Left ventricle myocardium inferior (tissue), 1 donor: ENCODE data around the gene PIGU. TPM values are rescaled to one million over a fixed set of nuclear protein-coding genes. Genes with fewer than 3 reads are reported as not detected.

Experiments used
- DNase-seq: peaks from one replicate; pipeline ENCODE4 v3.0.0-alpha.2; 2020
- H3K27ac ChIP-seq: fragments of 200-600 bp; replicated peaks from 2 replicates; pipeline ENCODE4 v1.8.0; 2021
- H3K27me3 ChIP-seq: fragments of 200-600 bp; 2 replicates; pipeline ENCODE4 v1.8.0; 2021; ENCODE audit warnings: low read depth
- H3K36me3 ChIP-seq: fragments of 200-600 bp; 2 replicates; pipeline ENCODE4 v1.8.0; 2021
- H3K4me1 ChIP-seq: fragments of 200-600 bp; 2 replicates; pipeline ENCODE4 v1.8.0; 2021
- H3K4me3 ChIP-seq: fragments of 200-600 bp; 2 replicates; pipeline ENCODE4 v1.8.0; 2021; ENCODE audit warnings: mild to moderate bottlenecking, moderate library complexity
- H3K9me3 ChIP-seq: fragments of 200-600 bp; replicated peaks from 2 replicates; pipeline ENCODE4 v1.8.0; 2021
- CTCF ChIP-seq: fragments of 200-600 bp; IDR thresholded peaks from 2 replicates; pipeline ENCODE4 v1.8.0; 2021; ENCODE audit warnings: antibody characterized with exemption, mild to moderate bottlenecking, borderline replicate concordance
- intact Hi-C: fragments of 100-400 bp; cut with micrococcal nuclease; formaldehyde crosslinking; loops from one replicate; pipeline ENCODE4 v1.11.0; 2022
- total RNA-seq: library from RNA; stranded (reverse); fragmentation: NEBNext Ultra II Directional; extraction: Animal tissue kit (Norgen Biotek cat#: 25700); gene quantifications from one replicate; pipeline ENCODE4 v1.2.1, GENCODE V29; 2021
- donor health status: DM: no; HTN: yes; CAD: no; lungs with severe emphysema.

The PIGU gene
- total RNA-seq, 1 donor from 2014 or later = 13.7 TPM

- no peak for DNase-seq
- TF ChIP-seq CTCF = no peak
- peaks cover 5% of the 10 kb centered on the region for H3K36me3 ChIP-seq
Measured at GRCh38 chr20:34654207-34654744, 22.6 kb downstream of the PIGU start.

GRCh38 chr20:34651200-34651599 lies 25.7 kb downstream of the PIGU start:
- no peak for DNase-seq
- no peak overlapping the region for H3K4me3 ChIP-seq
- no peaks in the 10 kb centered on the region for H3K27me3 ChIP-seq
- H3K4me1 ChIP-seq = no peaks in the 10 kb centered on the region
- H3K27ac ChIP-seq = no peak overlapping the region
- H3K36me3 ChIP-seq = peaks cover 5% of the 10 kb centered on the region
- TF ChIP-seq CTCF = no peak
- no peaks in the 10 kb centered on the region for H3K9me3 ChIP-seq
- intact Hi-C loops = no loop called here

More at GRCh38 chr20:34654207-34654744, 22.6 kb downstream of the PIGU start:
- Histone ChIP-seq H3K9me3 (no peaks in the 10 kb centered on the region), H3K4me1 (no peaks in the 10 kb centered on the region), H3K4me3 (no peak overlapping the region), H3K27me3 (no peaks in the 10 kb centered on the region), H3K27ac (no peak overlapping the region)
- intact Hi-C loops = no loop called here

GRCh38 chr20:34647737-34648136 lies 29.2 kb downstream of the PIGU start:
- no peaks in the 10 kb centered on the region for H3K27me3 ChIP-seq
- H3K4me1 ChIP-seq = no peaks in the 10 kb centered on the region
- no peak for TF ChIP-seq CTCF
- no peak overlapping the region for H3K27ac ChIP-seq
- H3K36me3 ChIP-seq = peaks cover 13% of the 10 kb centered on the region
- H3K9me3 ChIP-seq = no peaks in the 10 kb centered on the region
- H3K4me3 ChIP-seq = no peak overlapping the region
- intact Hi-C loops = no loop called here
- no peak for DNase-seq

- DNase-seq = no peak
- intact Hi-C loops = no loop called here
- no peak for TF ChIP-seq CTCF
- no peak overlapping the region for H3K4me3 ChIP-seq
- H3K9me3 ChIP-seq = no peaks in the 10 kb centered on the region
- peaks cover 13% of the 10 kb centered on the region for H3K36me3 ChIP-seq
- no peaks in the 10 kb centered on the region for H3K4me1 ChIP-seq
- no peak overlapping the region for H3K27ac ChIP-seq
- no peaks in the 10 kb centered on the region for H3K27me3 ChIP-seq
Measured at GRCh38 chr20:34644951-34645350, 31.9 kb downstream of the PIGU start.

GRCh38 chr20:34644345-34644744 lies 32.5 kb downstream of the PIGU start:
- Histone ChIP-seq H3K4me1 (peaks cover 5% of the 10 kb centered on the region), H3K9me3 (no peaks in the 10 kb centered on the region), H3K36me3 (peaks cover 13% of the 10 kb centered on the region), H3K27ac (no peak overlapping the region), H3K4me3 (no peak overlapping the region), H3K27me3 (no peaks in the 10 kb centered on the region)
- no peak for TF ChIP-seq CTCF
- intact Hi-C loops = no loop called here
- DNase-seq = no peak
